GM19452 (cell line): ENCODE results near the gene DNAL1.
"Not testable (repeated sequence)": the region's sequence is repeated elsewhere in the genome, so short reads cannot be mapped to it uniquely, and the experiment has no call there.

Source experiments
- ATAC-seq: cut with Tn5 transposase; IDR thresholded peaks from one replicate; pipeline ENCODE4 v1.9.1; 2021; ENCODE audit not compliant: unreplicated experiment

Gene DNAL1

GRCh38 chr14:73637830-73638229 is 7.0 kb upstream of the DNAL1 start:
- no peak for ATAC-seq

- ATAC-seq: no peak
These were observed 3.9 kb upstream of the DNAL1 start for GRCh38 chr14:73640796-73641365.

- no peak for ATAC-seq
These were observed 443 bp downstream of the DNAL1 start for GRCh38 chr14:73645248-73645610.

- ATAC-seq: no peak
These were observed 6.2 kb downstream of the DNAL1 start for GRCh38 chr14:73651005-73651404.

- ATAC-seq: no peak
These were observed 11.1 kb downstream of the DNAL1 start for GRCh38 chr14:73655851-73656250.

GRCh38 chr14:73659202-73659601 is 14.4 kb downstream of the DNAL1 start:
- ATAC-seq: not testable (repeated sequence)

- ATAC-seq: no peak
These were observed 15.7 kb downstream of the DNAL1 start for GRCh38 chr14:73660511-73660910.

GRCh38 chr14:73661872-73662271 is 17.1 kb downstream of the DNAL1 start:
- ATAC-seq: no peak

GRCh38 chr14:73662487-73662943 is 17.7 kb downstream of the DNAL1 start:
- ATAC-seq: no peak

- ATAC-seq: no peak
These were observed 18.9 kb downstream of the DNAL1 start for GRCh38 chr14:73663548-73664212.

GRCh38 chr14:73665130-73665529 is 20.3 kb downstream of the DNAL1 start:
- no peak for ATAC-seq

- no peak for ATAC-seq
These were observed 21.8 kb downstream of the DNAL1 start for GRCh38 chr14:73666583-73666982.

- ATAC-seq: no peak
These were observed 23.1 kb downstream of the DNAL1 start for GRCh38 chr14:73667854-73668253.

- no peak for ATAC-seq
These were observed 30.2 kb downstream of the DNAL1 start for GRCh38 chr14:73674986-73675385.

GRCh38 chr14:73678698-73679097 is 33.9 kb downstream of the DNAL1 start:
- ATAC-seq: no peak

GRCh38 chr14:73680821-73681220 is 36.0 kb downstream of the DNAL1 start:
- ATAC-seq: no peak

- no peak for ATAC-seq
These were observed 39.8 kb downstream of the DNAL1 start for GRCh38 chr14:73684627-73685026.

GRCh38 chr14:73685328-73685727 is 40.5 kb downstream of the DNAL1 start:
- no peak for ATAC-seq

GRCh38 chr14:73686901-73687300 is 42.1 kb downstream of the DNAL1 start:
- ATAC-seq: no peak

GRCh38 chr14:73694083-73694482 is 49.3 kb downstream of the DNAL1 start:
- ATAC-seq: no peak

GRCh38 chr14:73695082-73695481 is 50.3 kb downstream of the DNAL1 start:
- ATAC-seq: no peak

GRCh38 chr14:73695997-73696396 is 51.2 kb downstream of the DNAL1 start:
- ATAC-seq: peak; percentile 48
